Dendritic cell treated with granulocyte-macrophage colony-stimulating factor and Interleukin-4, amounts not matched to agents 40 ng/mL and 50 ng/mL, for 4 days (primary cell): ENCODE results near the gene ARMH3.

ENCODE experiments used
- H3K27ac Mint-ChIP-seq: one replicate; pipeline ENCODE4 v1.8.0; 2022; ENCODE audit warnings: mild to moderate bottlenecking, mixed read lengths
- H3K27me3 Mint-ChIP-seq: one replicate; pipeline ENCODE4 v1.8.0; 2022; ENCODE audit warnings: mild to moderate bottlenecking, mixed read lengths
- H3K36me3 Mint-ChIP-seq: one replicate; pipeline ENCODE4 v1.8.0; 2022; ENCODE audit warnings: low read depth, mixed read lengths
- H3K4me1 Mint-ChIP-seq: one replicate; pipeline ENCODE4 v1.8.0; 2022; ENCODE audit warnings: low read depth, mixed read lengths
- H3K4me3 Mint-ChIP-seq: one replicate; pipeline ENCODE4 v1.8.0; 2022; ENCODE audit warnings: mild to moderate bottlenecking, moderate library complexity, mixed read lengths
- H3K9me3 Mint-ChIP-seq: one replicate; pipeline ENCODE4 v1.8.0; 2022; ENCODE audit warnings: mixed read lengths
- intact Hi-C: fragments of 100-400 bp; cut with micrococcal nuclease; formaldehyde crosslinking; loops from one replicate; pipeline ENCODE4 v1.15.0; 2022

ARMH3 gene

GRCh38 chr10:101932183-101932582 is 123.8 kb downstream of the ARMH3 start:
- H3K27ac Mint-ChIP-seq: no peak overlapping the region
- no peaks in the 10 kb centered on the region for H3K9me3 Mint-ChIP-seq
- H3K4me3 Mint-ChIP-seq: no peak overlapping the region
- peaks cover 53% of the 10 kb centered on the region for H3K36me3 Mint-ChIP-seq
- no peaks in the 10 kb centered on the region for H3K4me1 Mint-ChIP-seq
- intact Hi-C loops: no loop called here
- H3K27me3 Mint-ChIP-seq: no peaks in the 10 kb centered on the region

DNA sequence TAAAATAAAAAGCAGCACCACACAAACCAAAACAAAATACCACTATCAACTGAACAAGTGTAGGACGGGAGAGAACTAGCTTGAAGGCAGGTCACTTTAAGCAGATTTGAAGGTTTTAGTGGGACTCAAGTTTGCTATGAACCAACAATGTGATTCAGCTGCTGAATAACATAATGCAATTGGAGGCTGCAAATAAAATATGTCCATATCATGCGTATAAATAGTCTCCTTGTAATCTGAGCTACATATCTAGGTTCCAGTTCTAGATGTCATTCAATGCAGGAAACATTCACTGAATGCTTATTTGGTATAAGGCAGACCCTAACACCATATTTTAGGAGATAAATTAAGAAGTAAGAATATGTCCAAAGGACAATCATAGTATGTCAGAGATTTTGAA is 130.9 kb downstream of the ARMH3 start:
- no peaks in the 10 kb centered on the region for H3K27me3 Mint-ChIP-seq
- no peak overlapping the region for H3K4me3 Mint-ChIP-seq
- no peaks in the 10 kb centered on the region for H3K9me3 Mint-ChIP-seq
- intact Hi-C loops: no loop called here
- peaks cover 16% of the 10 kb centered on the region for H3K4me1 Mint-ChIP-seq
- no peak overlapping the region for H3K27ac Mint-ChIP-seq
- peaks cover 59% of the 10 kb centered on the region for H3K36me3 Mint-ChIP-seq

DNA sequence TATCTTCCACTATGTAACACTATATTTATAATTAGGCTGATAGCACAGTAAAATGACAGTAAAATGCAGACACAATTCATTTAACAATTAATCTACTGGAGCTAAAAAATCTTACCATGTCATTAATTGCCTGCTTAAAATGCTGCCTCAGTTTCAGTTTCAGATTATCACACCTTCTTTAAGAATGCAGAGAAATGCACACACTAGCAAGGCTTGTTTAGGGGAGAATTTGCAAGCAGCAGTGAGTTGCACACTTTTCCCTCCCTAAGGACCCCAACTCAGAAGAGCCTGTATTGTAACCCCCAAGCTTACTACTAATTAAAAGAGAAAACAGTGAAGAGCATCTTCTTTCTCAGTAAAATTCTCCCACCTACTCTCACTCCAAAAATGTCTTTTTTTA is 132.7 kb downstream of the ARMH3 start:
- intact Hi-C loops: no loop called here
- H3K4me1 Mint-ChIP-seq: peaks cover 22% of the 10 kb centered on the region
- no peaks in the 10 kb centered on the region for H3K9me3 Mint-ChIP-seq
- H3K4me3 Mint-ChIP-seq: no peak overlapping the region
- H3K27ac Mint-ChIP-seq: no peak overlapping the region
- H3K27me3 Mint-ChIP-seq: no peaks in the 10 kb centered on the region
- H3K36me3 Mint-ChIP-seq: peaks cover 63% of the 10 kb centered on the region

GRCh38 chr10:101922846-101923245 is 133.1 kb downstream of the ARMH3 start:
- H3K9me3 Mint-ChIP-seq: no peaks in the 10 kb centered on the region
- peaks cover 22% of the 10 kb centered on the region for H3K4me1 Mint-ChIP-seq
- no peaks in the 10 kb centered on the region for H3K27me3 Mint-ChIP-seq
- H3K4me3 Mint-ChIP-seq: no peak overlapping the region
- no peak overlapping the region for H3K27ac Mint-ChIP-seq
- intact Hi-C loops: no loop called here
- peaks cover 59% of the 10 kb centered on the region for H3K36me3 Mint-ChIP-seq

DNA sequence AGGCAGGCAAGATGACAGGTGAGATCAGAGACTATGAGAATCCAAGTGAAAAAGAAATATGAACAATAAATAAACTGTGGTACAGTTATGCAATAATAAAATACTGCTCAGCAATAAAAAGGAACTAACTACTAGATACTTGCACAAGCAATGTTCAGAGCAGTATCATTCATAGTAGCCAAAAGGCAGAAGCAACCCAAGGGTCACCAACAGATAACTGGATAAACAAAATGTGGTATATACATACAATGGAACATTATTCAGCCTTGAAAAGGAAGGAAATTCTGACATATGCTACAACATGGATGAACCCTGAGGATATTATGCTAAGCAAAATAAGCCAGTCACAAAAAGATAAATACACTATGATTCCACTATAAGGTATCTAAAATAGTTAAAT is 135.4 kb downstream of the ARMH3 start:
- no peak overlapping the region for H3K4me3 Mint-ChIP-seq
- H3K36me3 Mint-ChIP-seq: peaks cover 63% of the 10 kb centered on the region
- intact Hi-C loops: no loop called here
- H3K9me3 Mint-ChIP-seq: no peaks in the 10 kb centered on the region
- H3K27ac Mint-ChIP-seq: no peak overlapping the region
- H3K4me1 Mint-ChIP-seq: peaks cover 22% of the 10 kb centered on the region
- no peaks in the 10 kb centered on the region for H3K27me3 Mint-ChIP-seq

GRCh38 chr10:101919026-101919770 is 136.8 kb downstream of the ARMH3 start:
- Mint-ChIP-seq H3K27ac (no peak overlapping the region), H3K9me3 (no peaks in the 10 kb centered on the region), H3K27me3 (no peaks in the 10 kb centered on the region), H3K4me3 (no peak overlapping the region), H3K36me3 (peaks cover 62% of the 10 kb centered on the region), H3K4me1 (peaks cover 22% of the 10 kb centered on the region)
- intact Hi-C loops: no loop called here

DNA sequence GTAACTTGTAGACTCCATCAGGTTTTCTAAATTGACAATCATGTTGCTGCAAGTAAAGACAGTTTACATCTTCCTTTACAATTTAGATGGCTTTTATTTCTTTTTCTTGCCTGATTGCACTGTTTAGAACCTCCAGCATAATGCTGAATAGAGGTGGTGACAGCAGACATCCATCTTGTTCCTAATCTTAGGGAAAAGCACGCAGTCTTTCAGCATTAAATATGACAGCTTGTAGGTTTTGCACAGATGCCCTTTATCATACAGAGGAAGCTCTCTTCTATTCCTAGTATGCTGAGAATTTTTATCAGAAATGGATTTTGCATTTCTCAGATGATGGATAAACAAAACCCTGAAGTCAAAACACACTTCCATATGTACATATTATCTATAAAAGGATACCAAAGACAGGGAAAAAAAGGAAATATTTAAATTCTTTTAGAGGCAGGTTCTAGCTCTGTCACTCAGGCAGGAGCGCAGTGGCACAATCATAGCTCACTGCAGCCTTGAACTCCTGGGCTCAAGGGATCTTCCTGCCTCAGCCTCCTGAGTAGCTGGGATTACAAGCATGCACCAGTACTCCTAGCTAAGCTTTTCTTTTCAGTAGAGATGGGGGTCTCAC is 143.3 kb downstream of the ARMH3 start:
- Mint-ChIP-seq H3K9me3 (no peaks in the 10 kb centered on the region), H3K36me3 (peaks cover 62% of the 10 kb centered on the region), H3K27me3 (no peaks in the 10 kb centered on the region), H3K4me1 (no peaks in the 10 kb centered on the region), H3K4me3 (no peak overlapping the region), H3K27ac (no peak overlapping the region)
- intact Hi-C loops: no loop called here

DNA sequence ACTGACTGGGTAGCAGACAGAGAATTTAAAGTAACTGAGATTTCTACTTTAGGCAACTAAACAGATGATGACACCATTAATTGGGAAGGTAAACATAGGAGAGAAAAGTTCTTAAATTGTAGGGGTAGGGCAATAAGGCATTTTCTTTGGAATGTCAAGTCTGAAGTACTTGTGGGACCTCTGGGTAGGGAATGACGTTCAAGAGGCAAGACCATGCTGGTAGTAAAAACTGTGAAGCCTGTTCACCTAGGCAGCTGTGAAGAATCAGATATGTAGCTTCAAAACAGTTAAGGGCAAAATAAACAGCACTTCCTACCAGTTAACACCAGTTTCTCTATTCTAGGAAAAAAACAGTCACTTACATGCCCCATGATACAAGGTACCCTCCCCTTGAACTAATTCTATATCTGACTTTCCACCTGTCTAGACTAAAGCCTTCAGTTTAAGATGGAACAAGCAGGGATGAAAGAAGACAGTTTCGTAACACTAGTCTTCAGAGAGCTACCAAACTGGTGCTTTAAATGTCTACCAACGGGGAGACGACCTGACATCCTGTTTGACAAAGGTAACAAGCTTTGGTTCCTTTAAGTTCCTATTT is 149.3 kb downstream of the ARMH3 start:
- H3K36me3 Mint-ChIP-seq: peaks cover 61% of the 10 kb centered on the region
- no peak overlapping the region for H3K27ac Mint-ChIP-seq
- no peaks in the 10 kb centered on the region for H3K9me3 Mint-ChIP-seq
- H3K4me1 Mint-ChIP-seq: no peaks in the 10 kb centered on the region
- intact Hi-C loops: no loop called here
- H3K4me3 Mint-ChIP-seq: no peak overlapping the region
- H3K27me3 Mint-ChIP-seq: no peaks in the 10 kb centered on the region

GRCh38 chr10:101905251-101905650 is 150.7 kb downstream of the ARMH3 start:
- Mint-ChIP-seq H3K9me3 (no peaks in the 10 kb centered on the region), H3K4me3 (no peak overlapping the region), H3K27ac (no peak overlapping the region), H3K4me1 (no peaks in the 10 kb centered on the region), H3K27me3 (no peaks in the 10 kb centered on the region), H3K36me3 (peaks cover 58% of the 10 kb centered on the region)
- intact Hi-C loops: no loop called here

DNA sequence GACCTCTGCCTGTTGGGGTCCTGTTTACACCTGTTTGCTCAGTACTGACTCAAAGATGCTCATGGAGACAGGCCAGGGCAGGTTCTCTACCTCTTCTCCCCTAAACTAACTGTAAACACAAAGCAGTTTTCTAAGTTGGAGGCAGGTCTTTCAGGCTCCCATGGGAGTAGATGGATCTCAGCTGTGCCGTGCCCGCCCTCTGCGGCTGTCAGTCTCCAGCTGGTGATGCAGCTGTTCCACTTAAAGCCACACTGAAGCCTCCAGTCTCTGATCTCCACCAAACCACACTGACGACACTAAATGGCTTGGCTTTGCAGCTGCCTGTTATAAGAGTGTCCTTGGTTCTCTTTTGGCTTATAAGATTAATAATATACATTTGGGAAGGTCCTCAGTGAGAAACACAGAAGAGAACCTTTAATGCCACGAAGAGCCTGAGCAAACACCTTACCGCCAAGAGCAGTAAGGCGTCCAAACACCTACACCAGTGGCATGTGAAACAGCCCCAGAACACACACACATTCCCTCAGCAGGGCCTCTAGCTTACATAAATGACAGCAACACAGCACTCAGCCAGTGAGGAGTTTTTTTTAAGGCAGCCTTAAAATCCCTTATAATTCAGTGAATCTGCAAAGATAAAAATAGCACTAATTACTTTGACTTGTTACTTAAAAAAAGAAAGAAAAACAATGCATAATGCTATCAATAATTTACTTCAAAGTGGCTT is 152.0 kb downstream of the ARMH3 start:
- H3K9me3 Mint-ChIP-seq: no peaks in the 10 kb centered on the region
- H3K27me3 Mint-ChIP-seq: no peaks in the 10 kb centered on the region
- H3K4me3 Mint-ChIP-seq: no peak overlapping the region
- peaks cover 52% of the 10 kb centered on the region for H3K36me3 Mint-ChIP-seq
- H3K27ac Mint-ChIP-seq: no peak overlapping the region
- intact Hi-C loops: no loop called here
- no peaks in the 10 kb centered on the region for H3K4me1 Mint-ChIP-seq

DNA sequence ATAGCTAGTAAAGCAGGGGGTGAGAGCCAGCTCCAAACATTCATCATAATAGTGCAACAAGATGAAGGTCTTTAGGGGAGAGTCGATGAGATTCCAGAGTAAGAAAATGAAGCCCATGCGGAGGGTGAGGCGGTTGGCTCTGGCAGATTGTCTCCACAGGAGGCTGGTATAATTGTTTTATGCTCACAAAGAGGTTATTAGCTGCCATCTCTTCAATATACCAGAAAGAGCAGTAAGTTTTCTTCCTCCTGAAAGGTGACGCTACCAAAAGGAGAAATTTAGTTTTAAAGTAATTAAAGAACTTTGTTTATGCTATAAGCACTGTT is 153.2 kb downstream of the ARMH3 start:
- H3K4me1 Mint-ChIP-seq: no peaks in the 10 kb centered on the region
- H3K4me3 Mint-ChIP-seq: no peak overlapping the region
- H3K36me3 Mint-ChIP-seq: peaks cover 52% of the 10 kb centered on the region
- intact Hi-C loops: no loop called here
- no peaks in the 10 kb centered on the region for H3K9me3 Mint-ChIP-seq
- no peak overlapping the region for H3K27ac Mint-ChIP-seq
- no peaks in the 10 kb centered on the region for H3K27me3 Mint-ChIP-seq

GRCh38 chr10:101902032-101902819 is 153.7 kb downstream of the ARMH3 start:
- peaks cover 52% of the 10 kb centered on the region for H3K36me3 Mint-ChIP-seq
- H3K4me3 Mint-ChIP-seq: no peak overlapping the region
- no peak overlapping the region for H3K27ac Mint-ChIP-seq
- H3K27me3 Mint-ChIP-seq: no peaks in the 10 kb centered on the region
- intact Hi-C loops: no loop called here
- no peaks in the 10 kb centered on the region for H3K4me1 Mint-ChIP-seq
- no peaks in the 10 kb centered on the region for H3K9me3 Mint-ChIP-seq

- H3K4me3 Mint-ChIP-seq: no peak overlapping the region
- H3K27ac Mint-ChIP-seq: peak overlapping the region; percentile 5
- H3K27me3 Mint-ChIP-seq: no peaks in the 10 kb centered on the region
- H3K9me3 Mint-ChIP-seq: no peaks in the 10 kb centered on the region
- H3K36me3 Mint-ChIP-seq: peaks cover 56% of the 10 kb centered on the region
- H3K4me1 Mint-ChIP-seq: no peaks in the 10 kb centered on the region
- intact Hi-C loops: no loop called here
Measured at GRCh38 chr10:101901340-101901739, 154.6 kb downstream of the ARMH3 start.

DNA sequence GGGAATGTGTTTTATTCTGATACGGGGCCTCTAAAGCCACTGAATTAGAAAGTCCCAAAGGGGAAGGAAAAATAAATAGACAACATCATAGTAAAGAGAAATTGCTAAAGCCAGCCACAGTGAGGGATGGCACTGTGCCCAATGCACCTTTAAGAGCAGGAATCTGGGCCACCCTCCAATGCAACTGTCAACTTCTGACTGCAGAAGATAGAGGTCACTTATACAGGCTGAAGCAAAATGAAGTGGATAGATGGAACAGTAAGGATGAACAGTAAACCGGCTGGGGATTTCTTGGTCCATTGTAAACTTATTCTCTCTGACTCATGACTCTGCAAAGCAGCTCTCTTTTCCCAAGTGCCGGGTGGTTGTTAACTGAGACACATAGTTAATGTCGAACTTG is 158.3 kb downstream of the ARMH3 start:
- Mint-ChIP-seq H3K27me3 (no peaks in the 10 kb centered on the region), H3K4me1 (peaks cover 6% of the 10 kb centered on the region), H3K27ac (no peak overlapping the region), H3K4me3 (no peak overlapping the region), H3K9me3 (no peaks in the 10 kb centered on the region), H3K36me3 (peaks cover 36% of the 10 kb centered on the region)
- intact Hi-C loops: no loop called here
